H9 (cell line): ENCODE results near the gene CLMP. TPM values are rescaled to one million over a fixed set of nuclear protein-coding genes. Genes with fewer than 3 reads are reported as not detected.

ENCODE experiments used
- DNase-seq: peaks from one replicate; pipeline ENCODE4 v3.0.0-alpha.2; 2017
- H2AFZ ChIP-seq: one replicate; pipeline ENCODE4 v1.6.1; 2013; ENCODE audit warnings: mild to moderate bottlenecking, low read length, control low read depth, moderate library complexity
- H2AK5ac ChIP-seq: 2 replicates; pipeline ENCODE4 v1.6.1; 2013; ENCODE audit warnings: low read length, control low read depth, mixed read lengths; ENCODE audit not compliant: insufficient read length
- H2BK120ac ChIP-seq: one replicate; pipeline ENCODE4 v1.6.1; 2013; ENCODE audit warnings: low read depth, mild to moderate bottlenecking, low read length, control low read depth, inconsistent platforms; ENCODE audit not compliant: poor library complexity, severe bottlenecking
- H2BK12ac ChIP-seq: 2 replicates; pipeline ENCODE4 v1.6.1; 2013; ENCODE audit warnings: low read length, control low read depth, mixed read lengths, low read depth; ENCODE audit not compliant: insufficient read length
- H2BK15ac ChIP-seq: 2 replicates; pipeline ENCODE4 v1.6.1; 2013; ENCODE audit warnings: low read depth, low read length, control low read depth
- H2BK20ac ChIP-seq: one replicate; pipeline ENCODE4 v1.6.1; 2013; ENCODE audit warnings: low read depth, mild to moderate bottlenecking, low read length, control low read depth, inconsistent platforms; ENCODE audit not compliant: poor library complexity, severe bottlenecking
- H2BK5ac ChIP-seq: 2 replicates; pipeline ENCODE4 v1.6.1; 2013; ENCODE audit warnings: low read length, control low read depth, mixed read lengths; ENCODE audit not compliant: insufficient read length
- H3K14ac ChIP-seq: 2 replicates; pipeline ENCODE4 v1.6.1; 2013; ENCODE audit warnings: low read length, control low read depth; ENCODE audit not compliant: insufficient read depth
- H3K18ac ChIP-seq: 2 replicates; pipeline ENCODE4 v1.6.1; 2013; ENCODE audit warnings: low read depth, mild to moderate bottlenecking, mixed read lengths, low read length, control low read depth; ENCODE audit not compliant: insufficient read length
- H3K23ac ChIP-seq: 2 replicates; pipeline ENCODE4 v1.6.1; 2013; ENCODE audit warnings: low read length, control low read depth, mixed read lengths, low read depth; ENCODE audit not compliant: insufficient read length
- H3K23me2 ChIP-seq: 2 replicates; pipeline ENCODE4 v1.6.1; 2013; ENCODE audit warnings: low read depth, mild to moderate bottlenecking, mixed read lengths, low read length, control low read depth; ENCODE audit not compliant: insufficient read length, poor library complexity, severe bottlenecking
- H3K27ac ChIP-seq: 2 replicates; pipeline ENCODE4 v1.5.1; 2013; ENCODE audit warnings: low read length, control low read depth, mixed read lengths, low read depth; ENCODE audit not compliant: insufficient read length
- H3K27me3 ChIP-seq: 2 replicates; pipeline ENCODE4 v1.6.1; 2013; ENCODE audit warnings: low read length, control low read depth, inconsistent platforms; ENCODE audit not compliant: insufficient read depth
- H3K4ac ChIP-seq: 2 replicates; pipeline ENCODE4 v1.6.1; 2013; ENCODE audit warnings: low read depth, mild to moderate bottlenecking, control low read depth, inconsistent platforms, low read length, moderate library complexity
- H3K4me1 ChIP-seq: 2 replicates; pipeline ENCODE4 v1.6.1; 2013; ENCODE audit warnings: low read length, control low read depth, inconsistent platforms; ENCODE audit not compliant: insufficient read depth
- H3K4me2 ChIP-seq: 2 replicates; pipeline ENCODE4 v1.6.1; 2013; ENCODE audit warnings: low read length, control low read depth, mixed read lengths; ENCODE audit not compliant: insufficient read length, insufficient read depth
- H3K56ac ChIP-seq: 2 replicates; pipeline ENCODE4 v1.6.1; 2013; ENCODE audit warnings: low read depth, mild to moderate bottlenecking, mixed read lengths, low read length, control low read depth; ENCODE audit not compliant: insufficient read length
- H3K79me1 ChIP-seq: 2 replicates; pipeline ENCODE4 v1.6.1; 2013; ENCODE audit warnings: low read depth, mild to moderate bottlenecking, moderate library complexity, low read length, control low read depth, inconsistent platforms; ENCODE audit not compliant: insufficient read depth, poor library complexity, severe bottlenecking
- H3K79me2 ChIP-seq: 2 replicates; pipeline ENCODE4 v1.6.1; 2013; ENCODE audit warnings: low read length, control low read depth, inconsistent platforms; ENCODE audit not compliant: insufficient read depth
- H3K9ac ChIP-seq: 2 replicates; pipeline ENCODE4 v1.6.1; 2013; ENCODE audit warnings: low read length, control low read depth, mixed read lengths; ENCODE audit not compliant: insufficient read length; ENCODE audit errors: extremely low read depth
- H3K9me3 ChIP-seq: one replicate; pipeline ENCODE4 v1.6.1; 2013; ENCODE audit warnings: low read depth, low read length, inconsistent platforms; ENCODE audit not compliant: control insufficient read depth
- H3T11ph ChIP-seq: one replicate; pipeline ENCODE4 v1.6.1; 2013; ENCODE audit warnings: mild to moderate bottlenecking, low read length, control low read depth, inconsistent platforms
- H4K20me1 ChIP-seq: one replicate; pipeline ENCODE4 v1.6.1; 2013; ENCODE audit not compliant: control insufficient read depth, insufficient read length, insufficient read depth
- H4K5ac ChIP-seq: 2 replicates; pipeline ENCODE4 v1.6.1; 2013; ENCODE audit warnings: low read depth, mild to moderate bottlenecking, mixed read lengths, low read length, control low read depth; ENCODE audit not compliant: insufficient read length
- H4K8ac ChIP-seq: replicated peaks from 2 replicates; pipeline ENCODE4 v1.6.1; 2013; ENCODE audit warnings: low read length, control low read depth, mixed read lengths, low read depth; ENCODE audit not compliant: insufficient read length
- H4K91ac ChIP-seq: 2 replicates; pipeline ENCODE4 v1.6.1; 2013; ENCODE audit warnings: low read depth, mild to moderate bottlenecking, moderate library complexity, mixed read lengths, low read length, control low read depth; ENCODE audit not compliant: insufficient read length
- H3K27ac Mint-ChIP-seq, 3 experiments: 2 replicates in 2 of 3; 3 replicates in 1 of 3; pipeline ENCODE4 v1.8.0; 2020 to 2021; ENCODE audit warnings: mixed read lengths in 3 of 3, mild to moderate bottlenecking in 1 of 3, moderate library complexity in 1 of 3
- H3K27me3 Mint-ChIP-seq: 2 replicates; pipeline ENCODE4 v1.8.0; 2021; ENCODE audit warnings: low read depth, mild to moderate bottlenecking, moderate library complexity, mixed read lengths
- H3K36me3 Mint-ChIP-seq, 3 experiments: 2 replicates in 2 of 3; 3 replicates in 1 of 3; pipeline ENCODE4 v1.8.0; 2020 to 2021; ENCODE audit warnings: low read depth in 3 of 3, mixed read lengths in 3 of 3; ENCODE audit not compliant: insufficient read depth in 1 of 3
- H3K4me1 Mint-ChIP-seq, 2 experiments: 2 replicates each; pipeline ENCODE4 v1.8.0; 2020; ENCODE audit warnings: mixed read lengths in 2 of 2
- H3K4me3 Mint-ChIP-seq, 2 experiments: 2 replicates in 1 of 2; 3 replicates in 1 of 2; pipeline ENCODE4 v1.8.0; 2020 to 2021; ENCODE audit warnings: mild to moderate bottlenecking in 2 of 2, mixed read lengths in 2 of 2, moderate library complexity in 1 of 2
- H3K9me3 Mint-ChIP-seq, 2 experiments: 2 replicates in 1 of 2; 3 replicates in 1 of 2; pipeline ENCODE4 v1.8.0; 2020; ENCODE audit warnings: mild to moderate bottlenecking in 2 of 2, mixed read lengths in 2 of 2, moderate library complexity in 1 of 2
- CTCF ChIP-seq: fragments of 200-600 bp; sonication (generic); conservative IDR thresholded peaks from 3 replicates; pipeline ENCODE4 v1.8.0; 2021; ENCODE audit warnings: antibody characterized with exemption, mild to moderate bottlenecking
- WGBS: extraction: QIAGEN DNeasy Blood & Tissue Kit; methylation state at CpG from one replicate; pipeline ENCODE4 v1.1.7; 2013; ENCODE audit warnings: missing lambda C conversion rate, low lambda C conversion rate, mixed read lengths; ENCODE audit not compliant: insufficient read length; ENCODE audit errors: extremely low coverage; 5-methylcytosine and 5-hydroxymethylcytosine counted together
- total RNA-seq: library from RNA; stranded (reverse); gene quantifications from 2 replicates; pipeline ENCODE4 v1.2.1, GENCODE V29; 2021

The CLMP gene
- total RNA-seq, 1 experiment from 2014 or later: 13.8 TPM

GRCh38 chr11:123216249-123216648, 21.2 kb upstream of the CLMP start:
- no peaks in the 10 kb centered on the region; a peak in 1 of 7 replicates for H3K36me3 Mint-ChIP-seq
- no peaks in the 10 kb centered on the region for H4K20me1 ChIP-seq
- peaks cover 2% of the 10 kb centered on the region; the same call in 1 of the 2 replicates for H3K4me1 ChIP-seq
- H3K4me3 Mint-ChIP-seq: no peak overlapping the region; a peak in 1 of 5 replicates
- no peaks in the 10 kb centered on the region for H3K23me2 ChIP-seq
- H2BK15ac ChIP-seq: no peak overlapping the region
- no peak for TF ChIP-seq CTCF
- H3K27me3 Mint-ChIP-seq: 0 out of 2 replicates have a peak, but pooled peaks cover 2% of the 10 kb centered on the region
- H3K27me3 ChIP-seq: no peaks in the 10 kb centered on the region
- no peak overlapping the region for H2BK20ac ChIP-seq
- H4K5ac ChIP-seq: no peak overlapping the region
- H3K56ac ChIP-seq: no peak overlapping the region
- H3K4ac ChIP-seq: no peak overlapping the region
- H3K4me2 ChIP-seq: no peak overlapping the region
- no peaks in the 10 kb centered on the region for H3K79me1 ChIP-seq
- peak overlapping the region; percentile 14 to 78 (median 28); a peak in 4 of 7 replicates for H3K27ac Mint-ChIP-seq
- H2AK5ac ChIP-seq: no peak overlapping the region
- H4K8ac ChIP-seq: no peak overlapping the region
- no peak overlapping the region for H2BK120ac ChIP-seq
- H2BK12ac ChIP-seq: no peak overlapping the region
- peaks cover 35 to 36% of the 10 kb centered on the region in 2 experiments for H3K4me1 Mint-ChIP-seq
- H3T11ph ChIP-seq: no peak overlapping the region
- no peaks in the 10 kb centered on the region for H3K9me3 ChIP-seq
- H3K9me3 Mint-ChIP-seq: peaks cover 3 to 7% of the 10 kb centered on the region in 2 experiments; a peak in 3 of 5 replicates
- no peak overlapping the region for H3K9ac ChIP-seq
- H3K79me2 ChIP-seq: no peaks in the 10 kb centered on the region
- peak overlapping the region; percentile 54 for H3K27ac ChIP-seq
- peak; percentile 84 for DNase-seq
- WGBS: no CpG with 5 or more reads among the region's 12 CpGs
- no peak overlapping the region for H3K14ac ChIP-seq
- no peak overlapping the region for H2AFZ ChIP-seq
- H3K18ac ChIP-seq: no peak overlapping the region
- no peak overlapping the region for H2BK5ac ChIP-seq
- no peak overlapping the region for H4K91ac ChIP-seq
- no peak overlapping the region for H3K23ac ChIP-seq
